HepG2 (cell line): Measurements from ENCODE around the gene CELF4. TPM values are rescaled to one million over a fixed set of nuclear protein-coding genes. Genes with fewer than 3 reads are reported as not detected.

ENCODE experiments used
- BRCA1 ChIP-seq: sonication (generic); formaldehyde crosslinking; IDR thresholded peaks from 2 replicates; pipeline ENCODE4 v1.4.0; 2020; ENCODE audit warnings: missing genetic modification reagents
- CBX1 ChIP-seq: IDR thresholded peaks from one replicate; pipeline ENCODE4 v1.6.1; 2016; ENCODE audit warnings: antibody characterized with exemption, low read depth
- FOXP1 ChIP-seq, 2 experiments: fragments of 450-650 bp in 1 of 2; IDR thresholded peaks; 2 replicates each; pipeline ENCODE4 v1.6.1; 2017 to 2018; ENCODE audit warnings: antibody characterized with exemption in 1 of 2
- KLF13 ChIP-seq: sonication (generic); formaldehyde crosslinking; IDR thresholded peaks from 2 replicates; pipeline ENCODE4 v1.4.0; 2020; ENCODE audit warnings: mild to moderate bottlenecking, missing genetic modification reagents
- MAFK ChIP-seq, 2 experiments: IDR thresholded peaks in 1 of 2; conservative IDR thresholded peaks in 1 of 2; 2 replicates each; pipeline ENCODE4 v1.6.1; 2011; ENCODE audit warnings: improper control_type of control experiment in 2 of 2, low read length in 2 of 2
- MED8 ChIP-seq: sonication (generic); formaldehyde crosslinking; IDR thresholded peaks from 2 replicates; pipeline ENCODE4 v1.8.1; 2023; ENCODE audit warnings: mild to moderate bottlenecking, missing genetic modification reagents; ENCODE audit not compliant: insufficient replicate concordance
- MXD3 ChIP-seq: IDR thresholded peaks from 2 replicates; pipeline ENCODE4 v1.6.1; 2016; ENCODE audit warnings: mild to moderate bottlenecking, missing biosample characterization, missing genetic modification reagents
- NR3C1 ChIP-seq: sonication (generic); formaldehyde crosslinking; IDR thresholded peaks from 2 replicates; pipeline ENCODE4 v1.4.0; 2020; ENCODE audit warnings: missing genetic modification reagents
- NRL ChIP-seq: sonication (generic); formaldehyde crosslinking; IDR thresholded peaks from 2 replicates; pipeline ENCODE4 v1.5.0; 2020; ENCODE audit warnings: missing genetic modification reagents, mild to moderate bottlenecking, moderate library complexity, borderline replicate concordance
- PAF1 ChIP-seq: IDR thresholded peaks from 2 replicates; pipeline ENCODE4 v1.6.1; 2016; ENCODE audit warnings: missing genetic modification reagents, missing compliant biosample characterization
- PBX3 ChIP-seq: sonication (generic); formaldehyde crosslinking; IDR thresholded peaks from 2 replicates; pipeline ENCODE4 v1.8.1; 2023; ENCODE audit warnings: missing genetic modification reagents, inconsistent platforms, borderline replicate concordance
- RBM22 ChIP-seq: fragments of 200-400 bp; formaldehyde crosslinking; optimal IDR thresholded peaks from 2 replicates; pipeline ENCODE3; 2017; ENCODE audit warnings: mild to moderate bottlenecking, low read length, moderate library complexity
- RFX3 ChIP-seq: IDR thresholded peaks from 2 replicates; pipeline ENCODE4 v1.6.1; 2016; ENCODE audit warnings: missing biosample characterization, missing genetic modification reagents
- RXRA ChIP-seq: sonication (generic); formaldehyde crosslinking; IDR thresholded peaks from 2 replicates; pipeline ENCODE4 v1.5.1; 2020; ENCODE audit warnings: missing genetic modification reagents
- ZBTB44 ChIP-seq: sonication (generic); formaldehyde crosslinking; IDR thresholded peaks from 2 replicates; pipeline ENCODE4 v1.4.0; 2020; ENCODE audit warnings: missing genetic modification reagents
- ZNF180 ChIP-seq: sonication (generic); formaldehyde crosslinking; IDR thresholded peaks from 2 replicates; pipeline ENCODE4 v1.4.0; 2020; ENCODE audit warnings: low read depth, missing genetic modification reagents, borderline replicate concordance
- ZNF292 ChIP-seq: sonication (generic); formaldehyde crosslinking; IDR thresholded peaks from 2 replicates; pipeline ENCODE4 v1.8.1; 2022; ENCODE audit warnings: mild to moderate bottlenecking, low read depth, missing genetic modification reagents, borderline replicate concordance
- ZNF383 ChIP-seq: sonication (generic); formaldehyde crosslinking; IDR thresholded peaks from 2 replicates; pipeline ENCODE4 v1.4.0; 2020; ENCODE audit warnings: missing genetic modification reagents, mild to moderate bottlenecking, borderline replicate concordance
- ZNF546 ChIP-seq: sonication (generic); formaldehyde crosslinking; conservative IDR thresholded peaks from 2 replicates; pipeline ENCODE4 v1.8.1; 2023; ENCODE audit warnings: mild to moderate bottlenecking, missing genetic modification reagents
- ZNF552 ChIP-seq: sonication (generic); formaldehyde crosslinking; IDR thresholded peaks from 2 replicates; pipeline ENCODE4 v1.9.0; 2022; ENCODE audit warnings: missing genetic modification reagents, mild to moderate bottlenecking, borderline replicate concordance
- ZNF574 ChIP-seq: sonication (generic); formaldehyde crosslinking; IDR thresholded peaks from 2 replicates; pipeline ENCODE4 v1.4.0; 2020; ENCODE audit warnings: missing genetic modification reagents
- ZNF644 ChIP-seq: IDR thresholded peaks from 2 replicates; pipeline ENCODE4 v1.6.1; 2016; ENCODE audit warnings: low read depth
- ZSCAN29 ChIP-seq: sonication (generic); formaldehyde crosslinking; conservative IDR thresholded peaks from 2 replicates; pipeline ENCODE4 v1.4.0; 2020; ENCODE audit warnings: mild to moderate bottlenecking, missing genetic modification reagents
- polyA plus RNA-seq, 8 experiments: library from polyadenylated mRNA; depleted of rRNA in 3 of 8; stranded (reverse) in 7 of 8; unstranded in 1 of 8; fragments of >200 nt; fragmentation: Illumina TruSeq in 4 of 8; extraction: Trizol in 4 of 8; gene quantifications; 2 replicates each; pipeline versions ENCODE4 v1.2.1 to v1.2.3, GENCODE V29; 2011 to 2016; ENCODE audit warnings: low read depth in 4 of 8, missing spikeins in 1 of 8, mixed read lengths in 1 of 8; ENCODE audit not compliant: insufficient read depth in 1 of 8
- total RNA-seq, 5 experiments: library from RNA; depleted of rRNA; stranded (reverse); fragments of >200 nt; fragmentation: Illumina TruSeq; extraction: Trizol; gene quantifications; 2 replicates each; pipeline ENCODE4 v1.2.3, GENCODE V29; 2016; ENCODE audit warnings: low read depth in 1 of 5

CELF4 gene
- total and polyA plus RNA-seq, 2 of the 13 experiments (the other 11 are each of a cell fraction or from before 2014, with no cell fraction given): not detected

- TF ChIP-seq ZBTB44 (CRISPR knock-in tag) (no peak), BRCA1 (CRISPR knock-in tag) (no peak), ZNF383 (CRISPR knock-in tag) (no peak), ZNF574 (CRISPR knock-in tag) (no peak; the same call in 1 of the 2 replicates), MED8 (CRISPR knock-in tag) (no peak), ZSCAN29 (no peak), ZNF546 (CRISPR knock-in tag) (no peak), PBX3 (CRISPR knock-in tag) (no peak), RBM22 (peak; percentile 22), PAF1 (no peak), NRL (CRISPR knock-in tag) (no peak), ZNF644 (no peak), KLF13 (CRISPR knock-in tag) (no peak), MXD3 (CRISPR knock-in tag) (no peak), MAFK (conservative IDR thresholded peaks at IDR 0.05 in 1 of 2, IDR thresholded peaks at IDR 0.05 in 1 of 2; ENCODE audit: low read length in 2 of 2) (no peak), RXRA (no peak), FOXP1 (IDR thresholded peaks at IDR 0.05) (0 out of 2 replicates have a peak, but pooled peaks have one; percentile 34), FOXP1 (CRISPR knock-in tag; IDR thresholded peaks at IDR 0.05) (peak; percentile 75), ZNF292 (CRISPR knock-in tag) (peak; percentile 20; the same call in 1 of the 2 replicates), NR3C1 (CRISPR knock-in tag) (no peak), ZNF552 (no peak), RFX3 (peak; percentile 99), CBX1 (no peak), ZNF180 (no peak)
Observed at GRCh38 chr18:37299471-37300304, 265.9 kb downstream of the CELF4 start (continued).
